ENCODE measurements around the gene CMKLR1.

DNA sequence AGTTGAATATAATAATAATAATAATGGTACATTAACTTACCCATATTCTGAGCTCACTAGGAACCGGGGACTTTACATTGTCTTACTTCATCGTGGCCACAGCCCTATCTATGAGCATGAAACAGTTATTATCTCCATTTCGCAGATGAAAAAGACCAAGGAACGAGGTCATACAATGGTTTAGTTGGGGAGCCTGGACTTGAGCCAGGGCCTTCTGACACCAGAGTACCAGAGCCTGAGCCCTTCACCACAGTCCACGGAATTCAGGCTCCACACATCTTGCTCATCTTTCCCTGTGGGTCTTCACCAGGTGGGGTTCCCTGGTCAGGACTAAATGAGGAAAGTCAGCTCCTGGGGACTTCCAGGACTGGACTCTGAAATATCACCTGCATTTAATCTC, 31.3 kb upstream of the CMKLR1 start:
- TF ChIP-seq, protein P1, sequence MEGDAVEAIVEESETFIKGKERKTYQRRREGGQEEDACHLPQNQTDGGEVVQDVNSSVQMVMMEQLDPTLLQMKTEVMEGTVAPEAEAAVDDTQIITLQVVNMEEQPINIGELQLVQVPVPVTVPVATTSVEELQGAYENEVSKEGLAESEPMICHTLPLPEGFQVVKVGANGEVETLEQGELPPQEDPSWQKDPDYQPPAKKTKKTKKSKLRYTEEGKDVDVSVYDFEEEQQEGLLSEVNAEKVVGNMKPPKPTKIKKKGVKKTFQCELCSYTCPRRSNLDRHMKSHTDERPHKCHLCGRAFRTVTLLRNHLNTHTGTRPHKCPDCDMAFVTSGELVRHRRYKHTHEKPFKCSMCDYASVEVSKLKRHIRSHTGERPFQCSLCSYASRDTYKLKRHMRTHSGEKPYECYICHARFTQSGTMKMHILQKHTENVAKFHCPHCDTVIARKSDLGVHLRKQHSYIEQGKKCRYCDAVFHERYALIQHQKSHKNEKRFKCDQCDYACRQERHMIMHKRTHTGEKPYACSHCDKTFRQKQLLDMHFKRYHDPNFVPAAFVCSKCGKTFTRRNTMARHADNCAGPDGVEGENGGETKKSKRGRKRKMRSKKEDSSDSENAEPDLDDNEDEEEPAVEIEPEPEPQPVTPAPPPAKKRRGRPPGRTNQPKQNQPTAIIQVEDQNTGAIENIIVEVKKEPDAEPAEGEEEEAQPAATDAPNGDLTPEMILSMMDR (IDR thresholded peaks at IDR 0.05; ENCODE audit: low read length), result no peak
- no peak for TF ChIP-seq EZH2phosphoT487 (IDR thresholded peaks at IDR 0.05; ENCODE audit: low read length)

All from MM.1S (cell line).